ENCODE measurements around the gene NUDT17. TPM values are rescaled to one million over a fixed set of nuclear protein-coding genes. Genes with fewer than 3 reads are reported as not detected.

The NUDT17 gene, protein sequence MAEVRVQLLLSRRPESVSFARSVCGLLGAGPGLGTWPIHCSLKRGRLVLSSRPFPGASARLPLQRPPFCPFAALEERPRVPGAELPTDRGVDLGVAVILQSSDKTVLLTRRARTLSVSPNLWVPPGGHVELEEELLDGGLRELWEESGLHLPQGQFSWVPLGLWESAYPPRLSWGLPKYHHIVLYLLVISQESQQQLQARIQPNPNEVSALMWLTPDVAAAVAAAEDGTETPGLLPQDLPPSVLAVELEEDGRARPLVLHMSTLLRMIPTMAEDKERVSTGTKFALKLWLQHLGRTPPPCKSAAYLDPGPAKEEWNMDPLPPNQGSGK
- total RNA-seq (1 to 10 TPM; 2.9 to 6.7 (median 3.4) TPM), polyA plus RNA-seq (1 to 10 TPM; 5.7 to 7.6 TPM), total RNA-seq (2.2 reads per million, percentile 10 among the genes with 10 or more reads in this experiment)

DNA sequence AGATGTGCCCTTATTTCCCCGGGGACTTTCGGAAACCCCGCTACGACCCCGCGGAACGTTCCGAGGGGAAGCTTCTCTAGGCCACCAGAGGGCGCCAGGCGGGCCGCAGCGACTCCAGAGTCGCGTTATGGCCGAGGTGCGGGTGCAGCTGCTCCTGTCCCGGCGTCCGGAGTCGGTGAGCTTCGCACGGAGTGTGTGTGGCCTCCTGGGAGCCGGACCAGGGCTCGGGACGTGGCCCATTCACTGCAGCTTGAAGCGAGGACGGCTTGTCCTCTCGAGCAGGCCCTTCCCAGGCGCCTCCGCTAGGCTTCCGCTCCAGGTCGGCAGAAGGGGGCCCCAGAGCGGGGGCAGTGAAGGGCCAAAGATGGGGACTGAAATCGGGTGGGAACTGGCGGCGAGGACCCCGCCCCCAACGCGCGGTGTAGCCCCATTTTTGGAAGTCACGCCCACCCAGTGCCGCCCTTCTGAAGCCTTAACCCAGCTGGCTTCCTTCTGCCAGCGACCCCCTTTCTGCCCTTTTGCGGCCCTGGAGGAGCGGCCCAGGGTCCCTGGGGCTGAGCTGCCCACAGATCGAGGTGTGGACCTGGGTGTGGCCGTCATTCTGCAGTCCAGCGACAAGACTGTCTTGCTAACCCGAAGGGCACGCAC, at the start of gene NUDT17:
Gene NUDT17 (plus strand): TSS at position 117 of the 648 bp plus-strand sequence. CDS start 11 bp downstream, at position 128.
- Mint-ChIP-seq H3K27me3 (no peaks in the 10 kb centered on the region), H3K4me1 (peaks cover 6 to 21% (median 14%) of the 10 kb centered on the region in 7 donors), H3K36me3 (peaks cover 4 to 24% (median 9%) of the 10 kb centered on the region in 5 donors), H3K9me3 (no peaks in the 10 kb centered on the region), H3K4me3 (no peak within 1 kb of the TSS), H3K27ac (peak within 1 kb of the TSS in 5 of 9 donors; percentile 54 to 93 (median 77))
- intact Hi-C loops (cut with micrococcal nuclease) = loop anchor here (1.0 to 2.0 kb wide), 9 partner anchors 13 to 168 kb away; partner anchors contain the start of genes ITGA10 (in 2 of the 2), PEX11B (in 1 of the 2) and PIAS3 (in 1 of the 2)
- Histone ChIP-seq H3K4me3 (ENCODE audit: low read length) (peak within 1 kb of the TSS; percentile 86), H3K9me3 (ENCODE audit: control insufficient read depth in 2 of 3, low read length in 3 of 3) (no peaks in the 10 kb centered on the region), H3K27ac (ENCODE audit: low read depth, low read length) (peak within 1 kb of the TSS; percentile 69), H3K27me3 (ENCODE audit: control insufficient read depth in 2 of 2, insufficient read depth in 2 of 2, low read length in 2 of 2) (no peaks in the 10 kb centered on the region), H3K36me3 (ENCODE audit: control insufficient read depth in 2 of 3, insufficient read depth in 3 of 3, low read length in 3 of 3) (peaks cover 0 to 37% (median 4%) of the 10 kb centered on the region in 3 experiments), H3K4me1 (ENCODE audit: control insufficient read depth in 2 of 2, insufficient read depth in 2 of 2, low read length in 2 of 2) (peaks cover 10 to 15% of the 10 kb centered on the region in 2 donors)
- DNase-seq = peak; percentile 52 to 78 (median 71)
- POLR2A ChIA-PET = interaction anchor here (0.7 to 4.7 kb wide), 17 partner anchors 13 to 174 kb away, joined by 3 to 49 read pairs (median 4); partner anchors contain the start of genes ANKRD34A, LIX1L, PIAS3 and POLR3C
- peak; percentile 89 for ATAC-seq
- CTCF ChIA-PET = interaction anchor here (0.6 to 5.8 kb wide), 28 partner anchors 9 to 192 kb away, joined by 3 to 81 read pairs (median 4); partner anchors contain the start of genes ANKRD34A, ITGA10, PEX11B and PIAS3

DNA sequence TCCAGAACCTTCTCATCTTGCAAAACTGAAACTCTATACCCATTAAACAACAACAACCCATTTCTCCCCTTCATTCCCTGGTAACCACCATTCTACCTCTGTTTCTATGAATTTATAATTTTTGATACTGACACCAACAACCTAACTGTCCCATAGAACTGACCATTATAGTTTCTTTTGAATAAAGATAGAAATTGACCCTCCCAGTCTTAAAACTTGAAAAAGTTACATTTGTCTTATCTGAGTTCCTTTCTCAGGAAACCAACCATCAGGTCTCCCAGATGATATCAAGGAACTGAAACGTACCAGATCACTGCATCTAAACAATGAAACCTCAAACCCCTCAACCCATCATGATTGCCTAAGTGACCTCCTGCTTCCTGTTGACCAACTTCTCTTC, 48.7 kb upstream of the NUDT17 start:
- Histone ChIP-seq H3K27ac (ENCODE audit: low read depth, low read length) (no peak overlapping the region), H3K36me3 (ENCODE audit: control insufficient read depth in 2 of 3, insufficient read depth in 3 of 3, low read length in 3 of 3) (no peaks in the 10 kb centered on the region), H3K9me3 (ENCODE audit: control insufficient read depth in 2 of 3, low read length in 3 of 3) (peaks cover 0 to 9% (median 6%) of the 10 kb centered on the region in 3 experiments), H3K4me1 (ENCODE audit: control insufficient read depth in 2 of 2, insufficient read depth in 2 of 2, low read length in 2 of 2) (no peaks in the 10 kb centered on the region), H3K4me3 (ENCODE audit: low read length) (no peak overlapping the region), H3K27me3 (ENCODE audit: control insufficient read depth in 2 of 2, insufficient read depth in 2 of 2, low read length in 2 of 2) (no peaks in the 10 kb centered on the region)
- H3K4me1 Mint-ChIP-seq = peaks cover 16 to 42% (median 20%) of the 10 kb centered on the region in 7 donors
- no peak for DNase-seq
- ChIA-PET CTCF (no interaction called here), POLR2A (no interaction called here)
- peaks cover 5 to 36% (median 17%) of the 10 kb centered on the region in 11 donors for H3K9me3 Mint-ChIP-seq
- H3K27ac Mint-ChIP-seq = no peak overlapping the region
- no peak for ATAC-seq
- peak overlapping the region in 1 of 10 donors; percentile 48 for H3K4me3 Mint-ChIP-seq
- no peaks in the 10 kb centered on the region for H3K27me3 Mint-ChIP-seq
- peaks cover 16 to 69% (median 60%) of the 10 kb centered on the region in 5 donors for H3K36me3 Mint-ChIP-seq
- intact Hi-C loops (cut with micrococcal nuclease) = no loop called here

DNA sequence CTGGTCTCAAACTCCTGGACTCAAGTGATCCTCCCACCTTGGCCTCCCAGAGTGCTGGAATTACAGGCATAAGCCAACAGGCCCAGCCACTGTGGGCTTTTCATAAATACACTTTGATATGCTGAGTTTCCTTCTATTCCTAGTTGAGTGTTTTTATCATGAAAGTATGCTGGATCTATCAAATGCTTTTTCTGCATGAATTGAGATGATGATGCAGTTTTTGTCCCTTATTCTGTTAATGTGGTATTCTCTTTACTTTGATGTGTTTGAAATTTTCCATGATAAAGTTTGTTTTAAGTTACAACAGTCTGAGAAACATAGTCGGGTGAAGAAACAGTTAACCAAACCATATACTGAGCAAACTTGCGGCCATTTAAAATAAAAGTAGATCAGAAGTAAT, 45.6 kb upstream of the NUDT17 start:
- no peak overlapping the region for H3K27ac Mint-ChIP-seq
- ATAC-seq (no peak), DNase-seq (no peak)
- ChIA-PET CTCF (no interaction called here), POLR2A (no interaction called here)
- H3K4me3 ChIP-seq (ENCODE audit: low read length) = no peak overlapping the region
- peaks cover 19 to 62% (median 46%) of the 10 kb centered on the region in 7 donors for H3K4me1 Mint-ChIP-seq
- no peak overlapping the region for H3K4me3 Mint-ChIP-seq
- no peaks in the 10 kb centered on the region for H3K27me3 Mint-ChIP-seq
- H3K27me3 ChIP-seq (ENCODE audit: control insufficient read depth in 2 of 2, insufficient read depth in 2 of 2, low read length in 2 of 2) = no peaks in the 10 kb centered on the region
- peaks cover 16 to 58% (median 50%) of the 10 kb centered on the region in 5 donors for H3K36me3 Mint-ChIP-seq
- H3K9me3 Mint-ChIP-seq = peaks cover 5 to 36% (median 17%) of the 10 kb centered on the region in 11 donors
- no peak overlapping the region for H3K27ac ChIP-seq (ENCODE audit: low read depth, low read length)
- intact Hi-C loops (cut with micrococcal nuclease) = no loop called here
- peaks cover 0 to 9% (median 6%) of the 10 kb centered on the region in 3 experiments for H3K9me3 ChIP-seq (ENCODE audit: control insufficient read depth in 2 of 3, low read length in 3 of 3)
- H3K36me3 ChIP-seq (ENCODE audit: control insufficient read depth in 2 of 3, insufficient read depth in 3 of 3, low read length in 3 of 3) = no peaks in the 10 kb centered on the region
- peaks cover 0 to 4% of the 10 kb centered on the region in 2 donors for H3K4me1 ChIP-seq (ENCODE audit: control insufficient read depth in 2 of 2, insufficient read depth in 2 of 2, low read length in 2 of 2)

DNA sequence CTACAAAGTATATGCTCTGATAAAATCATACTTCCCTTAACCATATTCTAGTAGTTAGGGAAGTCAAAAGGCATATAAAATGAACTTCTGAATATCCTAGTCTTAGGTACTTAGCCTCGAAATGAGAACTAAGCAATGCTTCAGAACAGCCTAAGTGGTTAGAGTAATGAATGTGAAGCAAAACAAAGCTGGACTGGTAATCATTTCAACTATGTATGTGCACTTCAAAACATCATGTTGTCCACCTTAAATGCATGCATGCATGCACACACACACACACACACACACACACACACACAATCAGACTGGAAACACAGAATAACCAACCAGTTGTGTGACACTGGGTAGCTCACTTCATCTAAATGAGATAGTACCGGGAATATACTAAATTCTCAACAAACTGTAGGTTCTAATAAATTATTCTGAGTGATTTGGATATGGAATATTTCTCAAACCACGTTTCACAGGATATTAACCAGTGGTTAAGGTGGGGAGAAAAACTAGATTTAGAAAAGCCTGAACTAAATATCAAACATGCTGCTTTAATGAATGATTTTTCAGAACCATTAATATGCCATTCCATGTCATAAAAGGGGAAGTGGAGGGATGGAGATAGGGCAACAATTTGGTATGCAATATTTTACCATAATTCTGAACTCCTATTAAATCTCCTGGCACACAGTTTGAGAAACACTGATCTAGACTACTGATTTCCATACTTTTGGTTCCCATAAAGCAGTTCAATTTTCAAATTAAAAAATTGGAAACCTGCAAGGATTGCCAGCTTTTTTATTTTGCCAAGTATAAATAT, 41.0 kb upstream of the NUDT17 start:
- Mint-ChIP-seq H3K4me1 (peaks cover 10 to 77% (median 58%) of the 10 kb centered on the region in 7 donors), H3K36me3 (peaks cover 6 to 25% (median 14%) of the 10 kb centered on the region in 5 donors), H3K9me3 (peaks cover 0 to 6% (median 0%) of the 10 kb centered on the region in 11 donors), H3K4me3 (peak overlapping the region in 2 of 10 donors; percentile 15 to 23), H3K27me3 (no peaks in the 10 kb centered on the region), H3K27ac (peak overlapping the region in 1 of 9 donors; percentile 19)
- H3K27ac ChIP-seq (ENCODE audit: low read depth, low read length) = no peak overlapping the region
- intact Hi-C loops (cut with micrococcal nuclease) = no loop called here
- H3K4me3 ChIP-seq (ENCODE audit: low read length) = no peak overlapping the region
- POLR2A ChIA-PET = interaction anchor here (0.6 to 0.8 kb wide), 2 partner anchors 20 to 46 kb away, joined by 3 to 5 read pairs; no protein-coding TSS in a partner anchor
- H3K4me1 ChIP-seq (ENCODE audit: control insufficient read depth in 2 of 2, insufficient read depth in 2 of 2, low read length in 2 of 2) = peaks cover 0 to 4% of the 10 kb centered on the region in 2 donors
- ATAC-seq = no peak
- H3K9me3 ChIP-seq (ENCODE audit: control insufficient read depth in 2 of 3, low read length in 3 of 3) = no peaks in the 10 kb centered on the region
- no peaks in the 10 kb centered on the region for H3K36me3 ChIP-seq (ENCODE audit: control insufficient read depth in 2 of 3, insufficient read depth in 3 of 3, low read length in 3 of 3)
- CTCF ChIA-PET = no interaction called here
- DNase-seq = no peak
- H3K27me3 ChIP-seq (ENCODE audit: control insufficient read depth in 2 of 2, insufficient read depth in 2 of 2, low read length in 2 of 2) = no peaks in the 10 kb centered on the region

DNA sequence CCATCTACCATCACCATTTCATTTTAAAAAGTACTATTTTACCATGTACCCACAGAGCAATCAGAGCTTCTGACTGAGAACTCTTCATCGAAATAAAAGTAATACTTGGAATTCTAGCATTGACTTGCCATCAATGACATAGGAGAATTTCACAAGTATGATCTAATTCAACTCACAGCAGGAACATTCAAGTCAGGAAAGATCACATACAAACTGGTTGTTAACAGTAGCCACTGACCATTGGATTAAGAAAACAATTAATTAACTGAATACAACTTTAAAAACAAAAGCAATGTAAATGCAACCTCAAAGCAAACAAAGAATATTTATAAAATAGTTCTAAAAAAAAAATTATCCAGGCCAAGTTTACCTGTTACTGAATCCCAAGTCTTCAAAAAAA, 40.4 kb upstream of the NUDT17 start:
- peak overlapping the region in 1 of 10 donors; percentile 15 for H3K4me3 Mint-ChIP-seq
- Histone ChIP-seq H3K4me1 (ENCODE audit: control insufficient read depth in 2 of 2, insufficient read depth in 2 of 2, low read length in 2 of 2) (peaks cover 0 to 4% of the 10 kb centered on the region in 2 donors), H3K27ac (ENCODE audit: low read depth, low read length) (no peak overlapping the region), H3K36me3 (ENCODE audit: control insufficient read depth in 2 of 3, insufficient read depth in 3 of 3, low read length in 3 of 3) (no peaks in the 10 kb centered on the region), H3K27me3 (ENCODE audit: control insufficient read depth in 2 of 2, insufficient read depth in 2 of 2, low read length in 2 of 2) (no peaks in the 10 kb centered on the region), H3K4me3 (ENCODE audit: low read length) (no peak overlapping the region), H3K9me3 (ENCODE audit: control insufficient read depth in 2 of 3, low read length in 3 of 3) (no peaks in the 10 kb centered on the region)
- no peaks in the 10 kb centered on the region for H3K27me3 Mint-ChIP-seq
- ATAC-seq (no peak), DNase-seq (no peak)
- peak overlapping the region in 1 of 9 donors; percentile 19 for H3K27ac Mint-ChIP-seq
- intact Hi-C loops (cut with micrococcal nuclease) = no loop called here
- POLR2A ChIA-PET = interaction anchor here (0.6 kb wide), 1 partner anchor 20 kb away, joined by 5 read pairs; no protein-coding TSS in a partner anchor
- peaks cover 10 to 73% (median 58%) of the 10 kb centered on the region in 7 donors for H3K4me1 Mint-ChIP-seq
- peaks cover 0 to 18% (median 8%) of the 10 kb centered on the region in 5 donors for H3K36me3 Mint-ChIP-seq
- H3K9me3 Mint-ChIP-seq = peaks cover 0 to 3% (median 0%) of the 10 kb centered on the region in 11 donors
- CTCF ChIA-PET = interaction anchor here (2.0 kb wide), 1 partner anchor 40 kb away, joined by 4 read pairs; the partner anchor contains the start of gene NUDT17

DNA sequence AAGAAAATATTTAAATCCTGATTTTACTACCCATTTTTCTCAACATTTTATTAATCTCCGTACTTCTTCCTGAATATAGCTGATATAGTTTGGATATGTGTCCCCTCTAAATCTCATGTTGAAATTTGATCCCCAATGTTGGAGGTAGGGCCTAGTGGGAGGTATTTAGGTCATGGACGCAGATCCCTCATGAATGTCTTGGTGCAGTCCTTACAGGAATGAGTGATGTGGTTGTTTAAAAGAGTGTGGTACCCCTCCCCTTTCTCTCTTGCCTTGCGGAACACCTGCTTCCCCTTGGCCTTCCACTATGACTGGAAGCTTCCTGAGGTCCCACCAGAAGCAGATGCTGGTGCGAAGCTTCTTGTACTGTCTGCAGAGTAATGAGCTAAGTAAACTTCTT, 39.0 kb upstream of the NUDT17 start:
- peaks cover 5 to 65% (median 48%) of the 10 kb centered on the region in 7 donors for H3K4me1 Mint-ChIP-seq
- H3K4me1 ChIP-seq (ENCODE audit: control insufficient read depth in 2 of 2, insufficient read depth in 2 of 2, low read length in 2 of 2) = peaks cover 0 to 4% of the 10 kb centered on the region in 2 donors
- peaks cover 0 to 14% (median 4%) of the 10 kb centered on the region in 5 donors for H3K36me3 Mint-ChIP-seq
- ChIA-PET CTCF (interaction anchor here (2.0 kb wide), 1 partner anchor 39 kb away, joined by 4 read pairs; the partner anchor contains the start of gene NUDT17), POLR2A (no interaction called here)
- H3K27ac Mint-ChIP-seq = no peak overlapping the region
- ATAC-seq (no peak), DNase-seq (no peak)
- no peaks in the 10 kb centered on the region for H3K9me3 Mint-ChIP-seq
- H3K9me3 ChIP-seq (ENCODE audit: control insufficient read depth in 2 of 3, low read length in 3 of 3) = no peaks in the 10 kb centered on the region
- H3K27ac ChIP-seq (ENCODE audit: low read depth, low read length) = no peak overlapping the region
- H3K27me3 Mint-ChIP-seq = no peaks in the 10 kb centered on the region
- H3K27me3 ChIP-seq (ENCODE audit: control insufficient read depth in 2 of 2, insufficient read depth in 2 of 2, low read length in 2 of 2) = no peaks in the 10 kb centered on the region
- H3K4me3 ChIP-seq (ENCODE audit: low read length) = no peak overlapping the region
- intact Hi-C loops (cut with micrococcal nuclease) = no loop called here
- H3K4me3 Mint-ChIP-seq = no peak overlapping the region
- H3K36me3 ChIP-seq (ENCODE audit: control insufficient read depth in 2 of 3, insufficient read depth in 3 of 3, low read length in 3 of 3) = no peaks in the 10 kb centered on the region
